GM10248 (cell line): ENCODE results near the gene CABP4.

Experiments
- CTCF ChIA-PET: fragments of 300-600 bp; sonication (Branson Sonifier 250); formaldehyde crosslinking; extraction: SDS; loops from one replicate; lab custom pipeline; 2021; ENCODE audit warnings: antibody characterized with exemption; lab: Yijun Ruan, JAX
- POLR2A ChIA-PET: fragments of 350-650 bp; sonication (Branson Sonifier 250); formaldehyde crosslinking; extraction: SDS; loops from one replicate; lab custom pipeline; 2020; ENCODE audit warnings: antibody characterized with exemption; lab: Yijun Ruan, JAX
- DNase-seq: peaks from one replicate; pipeline ENCODE4 v3.0.0; 2012; ENCODE audit errors: extremely low spot score
- TF ChIP-seq, protein P1 (sequence below): IDR thresholded peaks from 2 replicates; pipeline ENCODE4 v1.5.1; 2012; ENCODE audit warnings: mild to moderate bottlenecking, low read depth; ENCODE audit errors: extremely low read depth, missing control alignments, control extremely low read depth

The CABP4 gene

DNA sequence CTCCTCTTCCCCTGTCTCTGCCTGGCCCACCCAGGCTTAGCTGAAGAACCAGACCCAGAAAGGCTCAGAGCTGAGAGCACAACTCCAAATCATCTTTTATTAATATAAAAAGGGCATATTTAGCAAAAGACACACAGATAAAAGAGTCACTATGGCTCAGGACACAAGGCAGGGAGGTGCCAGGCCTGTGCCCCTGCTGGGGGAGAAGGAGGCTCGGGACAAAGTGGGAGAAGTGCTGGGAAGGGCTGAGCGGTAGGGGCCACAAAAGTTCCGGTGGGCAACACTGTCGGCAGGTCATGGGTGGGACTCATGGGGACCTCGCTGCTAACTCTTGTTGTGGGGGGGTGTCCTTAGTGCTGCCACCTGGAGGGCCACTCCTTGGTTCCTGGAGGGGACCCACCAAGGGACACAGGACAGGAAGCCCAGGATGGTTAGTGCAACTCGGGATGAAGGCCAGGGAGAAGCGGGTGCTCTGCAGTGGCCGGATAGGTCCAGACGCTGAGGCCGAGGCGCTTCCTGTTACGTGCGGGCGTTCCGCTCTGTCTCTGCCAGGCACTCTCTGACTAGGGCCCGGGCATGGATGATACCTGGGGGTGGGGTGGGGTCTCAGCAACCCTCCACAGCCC lies 51.4 kb downstream of the CABP4 start:
- POLR2A ChIA-PET = interaction anchor here (0.6 kb wide), 1 partner anchor 311 kb away, joined by 5 read pairs; no protein-coding TSS in a partner anchor
- DNase-seq = no peak
- TF ChIP-seq, protein P1, sequence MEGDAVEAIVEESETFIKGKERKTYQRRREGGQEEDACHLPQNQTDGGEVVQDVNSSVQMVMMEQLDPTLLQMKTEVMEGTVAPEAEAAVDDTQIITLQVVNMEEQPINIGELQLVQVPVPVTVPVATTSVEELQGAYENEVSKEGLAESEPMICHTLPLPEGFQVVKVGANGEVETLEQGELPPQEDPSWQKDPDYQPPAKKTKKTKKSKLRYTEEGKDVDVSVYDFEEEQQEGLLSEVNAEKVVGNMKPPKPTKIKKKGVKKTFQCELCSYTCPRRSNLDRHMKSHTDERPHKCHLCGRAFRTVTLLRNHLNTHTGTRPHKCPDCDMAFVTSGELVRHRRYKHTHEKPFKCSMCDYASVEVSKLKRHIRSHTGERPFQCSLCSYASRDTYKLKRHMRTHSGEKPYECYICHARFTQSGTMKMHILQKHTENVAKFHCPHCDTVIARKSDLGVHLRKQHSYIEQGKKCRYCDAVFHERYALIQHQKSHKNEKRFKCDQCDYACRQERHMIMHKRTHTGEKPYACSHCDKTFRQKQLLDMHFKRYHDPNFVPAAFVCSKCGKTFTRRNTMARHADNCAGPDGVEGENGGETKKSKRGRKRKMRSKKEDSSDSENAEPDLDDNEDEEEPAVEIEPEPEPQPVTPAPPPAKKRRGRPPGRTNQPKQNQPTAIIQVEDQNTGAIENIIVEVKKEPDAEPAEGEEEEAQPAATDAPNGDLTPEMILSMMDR = no peak
- CTCF ChIA-PET = interaction anchor here (0.7 to 2.1 kb wide), 4 partner anchors 47 to 115 kb away, joined by 3 to 15 read pairs (median 6); partner anchors contain the start of genes PPP1CA and RAD9A

DNA sequence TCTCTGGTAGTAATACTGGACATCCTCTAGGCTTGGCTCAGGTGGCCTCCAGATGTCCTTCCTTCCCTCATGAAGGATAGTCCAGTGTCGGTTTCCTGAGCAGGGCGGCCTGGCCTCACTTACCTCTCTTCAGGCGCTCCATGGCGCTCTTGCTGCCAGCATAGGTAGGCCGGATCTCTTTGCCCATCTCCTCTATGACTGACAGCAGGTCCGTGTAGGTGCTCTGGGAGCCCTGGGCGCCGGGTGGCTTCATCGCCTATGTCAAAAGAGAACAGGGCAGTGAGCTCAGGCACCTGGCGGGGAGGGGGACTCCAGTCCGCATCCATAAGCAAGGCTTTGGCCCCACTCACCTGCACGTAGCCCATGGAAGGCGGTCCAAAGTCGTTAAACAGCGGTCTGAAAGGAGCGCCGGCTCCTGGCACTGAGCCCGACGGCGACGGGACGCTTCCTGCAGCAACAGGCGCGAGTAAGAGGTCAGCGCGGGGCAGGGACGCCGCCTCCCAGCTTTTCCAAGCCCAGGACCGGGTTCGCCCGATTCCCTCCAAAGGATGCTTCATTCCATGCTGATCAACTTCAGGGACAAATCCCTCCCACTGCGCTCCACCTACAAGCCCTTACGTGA lies 52.2 kb downstream of the CABP4 start:
- no peak for DNase-seq
- ChIA-PET CTCF (interaction anchor here (1.0 to 2.1 kb wide), 5 partner anchors 106 to 151 kb away, joined by 3 to 9 read pairs (median 3); partner anchors contain the start of gene PPP1CA), POLR2A (no interaction called here)
- TF ChIP-seq, protein P1 = no peak

DNA sequence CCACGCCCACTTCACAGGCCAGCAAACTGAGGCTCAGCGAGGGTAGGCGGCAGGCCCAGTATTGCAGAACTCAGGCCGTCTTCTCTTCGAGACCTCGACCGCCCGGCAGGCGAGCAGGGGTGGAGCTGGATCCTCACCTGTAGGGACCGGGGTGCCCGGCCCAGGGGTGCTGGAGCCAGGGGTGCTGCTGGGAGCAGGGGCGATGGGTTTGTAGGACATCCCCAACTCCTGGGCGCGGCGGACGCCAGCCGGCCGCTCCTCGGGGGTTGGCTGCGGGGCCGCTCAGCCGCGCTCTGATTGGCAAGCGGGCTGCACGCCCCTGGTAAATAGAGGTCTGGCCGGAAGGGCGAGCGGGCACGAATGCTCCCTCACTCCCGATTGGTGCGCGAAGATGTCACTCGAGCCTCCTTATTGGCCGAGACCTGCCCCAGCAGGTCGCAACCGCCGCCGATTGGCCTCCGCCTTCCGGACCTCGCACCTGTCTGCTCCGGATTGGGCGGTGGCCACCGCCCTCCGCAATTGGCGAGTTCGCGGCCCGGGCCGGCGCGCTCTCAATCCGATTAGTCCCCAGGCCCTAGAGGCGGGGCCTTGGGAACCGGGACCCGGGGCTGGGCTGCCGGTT lies 52.8 kb downstream of the CABP4 start, which contains the start of gene CDK2AP2:
Gene CDK2AP2, minus strand, starts transcription at position 299 of the 622 bp plus-strand sequence. Its CDS starts 80 bp downstream, at position 219.
- ChIA-PET POLR2A (no interaction called here), CTCF (interaction anchor here (1.0 to 2.1 kb wide), 5 partner anchors 107 to 152 kb away, joined by 3 to 9 read pairs (median 3); partner anchors contain the start of gene PPP1CA)
- TF ChIP-seq, protein P1 = no peak
- DNase-seq = peak; percentile 99

DNA sequence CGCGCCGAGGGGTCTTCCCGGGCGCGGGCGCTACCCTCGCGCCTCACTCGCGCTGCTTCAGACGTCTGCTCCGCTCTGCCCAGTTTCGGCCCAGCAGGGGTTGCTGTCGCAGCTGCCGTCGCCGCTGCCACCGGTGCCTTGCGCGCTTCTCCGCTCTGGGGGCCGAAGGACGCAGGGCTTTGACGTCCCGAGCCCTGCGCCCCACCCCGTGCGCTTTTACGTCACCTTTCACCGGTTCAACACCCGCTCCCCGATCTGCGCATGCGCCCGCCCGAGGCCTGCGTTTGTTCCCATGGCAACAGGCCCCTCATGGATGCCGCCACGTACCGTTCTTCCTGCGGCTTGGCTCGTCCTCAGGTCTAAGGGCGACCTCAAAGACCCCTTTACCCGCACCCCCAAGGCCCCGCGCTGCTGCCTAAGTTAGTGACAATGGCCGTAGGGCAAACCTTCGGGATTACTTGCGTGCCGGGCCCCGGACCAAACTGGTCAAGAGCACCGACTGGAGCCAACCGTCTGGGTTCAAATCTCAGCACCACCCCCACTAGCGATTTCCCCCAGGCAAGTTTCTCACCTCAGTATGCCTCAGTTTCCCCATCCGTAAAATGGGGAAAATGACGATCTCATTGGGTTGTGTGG lies 53.5 kb downstream of the CABP4 start:
- ChIA-PET CTCF (interaction anchor here (1.0 to 2.1 kb wide), 3 partner anchors 107 to 153 kb away, joined by 3 to 9 read pairs (median 3); partner anchors contain the start of gene PPP1CA), POLR2A (no interaction called here)
- TF ChIP-seq, protein P1 = no peak
- DNase-seq = peak; percentile 99

DNA sequence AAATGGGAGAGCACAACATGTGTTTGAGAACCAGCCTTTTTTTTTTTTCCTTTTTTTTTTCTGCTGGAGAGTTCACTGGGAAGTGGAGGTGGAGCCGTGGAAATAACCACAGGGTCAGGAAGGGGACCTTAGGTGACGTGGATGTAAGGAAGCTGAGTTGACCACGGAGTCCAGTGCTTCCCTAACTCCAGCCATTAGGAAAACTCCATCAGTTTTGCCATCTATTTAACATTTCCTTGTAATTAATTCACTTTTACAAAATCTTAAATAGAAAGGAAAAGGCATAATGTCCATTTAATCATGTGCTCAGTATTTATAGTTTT lies 54.8 kb downstream of the CABP4 start:
- no peak for DNase-seq
- CTCF ChIA-PET = no interaction called here
- TF ChIP-seq, protein P1 = no peak
- POLR2A ChIA-PET = no interaction called here
